Cardiac muscle cell (in vitro differentiated cells and primary cell): Measurements from ENCODE around the gene PNKD. TPM values are rescaled to one million over a fixed set of nuclear protein-coding genes. Genes with fewer than 3 reads are reported as not detected.

Experiments used
- DNase-seq, 2 donors: peaks; one replicate each; pipeline versions ENCODE4 v3.0.0 to v3.0.0-alpha.2; 2010 to 2017; ENCODE audit warnings: low read depth in 1 of 2, low spot score in 1 of 2
- H3K27ac ChIP-seq: fragments of 200-600 bp; sonication (generic); 2 replicates; pipeline ENCODE4 v1.5.1; 2016
- H3K27me3 ChIP-seq: fragments of 200-600 bp; sonication (generic); 2 replicates; pipeline ENCODE4 v1.6.0; 2016; ENCODE audit warnings: control low read depth
- H3K36me3 ChIP-seq: fragments of 200-600 bp; sonication (generic); 2 replicates; pipeline ENCODE4 v1.5.1; 2016; ENCODE audit warnings: control low read depth
- H3K4me1 ChIP-seq: fragments of 200-600 bp; sonication (generic); 2 replicates; pipeline ENCODE4 v1.8.1; 2017; ENCODE audit warnings: low read depth, mild to moderate bottlenecking, mixed run types
- H3K4me3 ChIP-seq: fragments of 200-600 bp; sonication (generic); 2 replicates; pipeline ENCODE4 v1.5.1; 2016; ENCODE audit warnings: mild to moderate bottlenecking
- H3K9me3 ChIP-seq: fragments of 200-600 bp; sonication (generic); 2 replicates; pipeline ENCODE4 v1.5.1; 2017; ENCODE audit warnings: low read depth, mild to moderate bottlenecking, control low read depth
- CTCF ChIP-seq: IDR thresholded peaks from 2 replicates; pipeline ENCODE4 v1.5.1; 2012; ENCODE audit warnings: low read depth, mild to moderate bottlenecking, low read length
- polyA plus RNA-seq: library from polyadenylated mRNA; unstranded; fragments of >200 nt; fragmentation: Nextera tagmentation; extraction: Ambion mirVana; gene quantifications from 2 replicates; pipeline ENCODE4 v1.2.1, GENCODE V29; 2016
- total RNA-seq: library from RNA; depleted of rRNA; stranded (reverse); fragments of >200 nt; gene quantifications from 2 replicates; pipeline ENCODE4 v1.2.3, GENCODE V29; 2016

The PNKD gene
- total and polyA plus RNA-seq, 2 experiments from 2014 or later, result 103 to 287 TPM

- Histone ChIP-seq H3K27me3 (no peaks in the 10 kb centered on the region), H3K27ac (peak overlapping the region; percentile 84), H3K4me1 (peaks cover 39% of the 10 kb centered on the region), H3K9me3 (no peaks in the 10 kb centered on the region), H3K4me3 (no peak overlapping the region), H3K36me3 (peaks cover 44% of the 10 kb centered on the region)
- DNase-seq, result peak in 1 of 2 donors; percentile 86
- no peak for TF ChIP-seq CTCF
These were observed 25.1 kb upstream of the PNKD start for GRCh38 chr2:218245214-218245613.

- Histone ChIP-seq H3K27ac (peak overlapping the region; percentile 21), H3K36me3 (peaks cover 67% of the 10 kb centered on the region), H3K27me3 (no peaks in the 10 kb centered on the region), H3K4me1 (peaks cover 29% of the 10 kb centered on the region), H3K4me3 (no peak overlapping the region), H3K9me3 (no peaks in the 10 kb centered on the region)
- TF ChIP-seq CTCF, result no peak
- DNase-seq, result no peak
These were observed 20.6 kb upstream of the PNKD start for GRCh38 chr2:218249691-218250090.

GRCh38 chr2:218252509-218253231 lies 17.6 kb upstream of the PNKD start:
- Histone ChIP-seq H3K36me3 (peaks cover 70% of the 10 kb centered on the region), H3K27ac (peak overlapping the region; percentile 32), H3K4me3 (no peak overlapping the region), H3K9me3 (no peaks in the 10 kb centered on the region), H3K27me3 (no peaks in the 10 kb centered on the region), H3K4me1 (peaks cover 15% of the 10 kb centered on the region)
- no peak for DNase-seq
- TF ChIP-seq CTCF, result no peak

- peaks cover 66% of the 10 kb centered on the region for H3K36me3 ChIP-seq
- TF ChIP-seq CTCF, result no peak
- no peaks in the 10 kb centered on the region for H3K27me3 ChIP-seq
- no peaks in the 10 kb centered on the region for H3K9me3 ChIP-seq
- no peak for DNase-seq
- peak overlapping the region; percentile 32 for H3K27ac ChIP-seq
- H3K4me3 ChIP-seq, result no peak overlapping the region
- H3K4me1 ChIP-seq, result peaks cover 15% of the 10 kb centered on the region
These were observed 17.1 kb upstream of the PNKD start for GRCh38 chr2:218253232-218253625.

- peak in 1 of 2 donors; percentile 34 for DNase-seq
- Histone ChIP-seq H3K9me3 (no peaks in the 10 kb centered on the region), H3K36me3 (peaks cover 45% of the 10 kb centered on the region), H3K4me1 (peaks cover 32% of the 10 kb centered on the region), H3K27ac (no peak overlapping the region), H3K27me3 (no peaks in the 10 kb centered on the region), H3K4me3 (no peak overlapping the region)
- TF ChIP-seq CTCF, result no peak
These were observed 14.9 kb upstream of the PNKD start for GRCh38 chr2:218255446-218255845.
